Measurements from ENCODE around the gene SNRPD2. TPM values are rescaled to one million over a fixed set of nuclear protein-coding genes. Genes with fewer than 3 reads are reported as not detected.
A peak's percentile ranks its signal among the peaks of the same experiment; 100 is the strongest.

The SNRPD2 gene
- total RNA-seq, 1 experiment from 2014 or later: 631 TPM

GRCh38 chr19:45645068-45645630 is 46.6 kb downstream of the SNRPD2 start:
- Histone ChIP-seq H3K9me2 (replicated peaks; ENCODE audit: low read length) (no peaks in the 10 kb centered on the region), H3K4me1 (ENCODE audit: insufficient read depth, low read length) (peaks cover 19% of the 10 kb centered on the region), H3K9ac (ENCODE audit: low read length) (no peak overlapping the region), H3K27me3 (ENCODE audit: low read length) (no peaks in the 10 kb centered on the region), H3K9me3 (ENCODE audit: low read length) (no peaks in the 10 kb centered on the region), H3K79me2 (ENCODE audit: low read length) (no peaks in the 10 kb centered on the region), H3K4me2 (ENCODE audit: low read length) (no peak overlapping the region), H3F3A (ENCODE audit: low read length, unreplicated experiment) (peaks cover 4% of the 10 kb centered on the region), H3K27ac (ENCODE audit: low read length) (no peak overlapping the region), H2AFZ (ENCODE audit: low read length) (0 out of 2 replicates have a peak overlapping the region, but pooled peaks have one; percentile 84), H4K20me1 (ENCODE audit: low read length) (no peaks in the 10 kb centered on the region), H3K4me3 (ENCODE audit: low read length) (peak overlapping the region; percentile 63; the same call in 1 of the 2 replicates), H3K36me3 (ENCODE audit: low read depth, low read length) (no peaks in the 10 kb centered on the region)
- ChIA-PET CTCF (interaction anchor here (1.3 kb wide), 1 partner anchor 87 kb away, joined by 3 read pairs; no protein-coding TSS in a partner anchor), POLR2A (ENCODE audit: unreplicated experiment) (no interaction called here)
- BruUV-seq (replicated peaks): no TSS peak
- TF ChIP-seq CTCF (conservative IDR thresholded peaks at IDR 0.05; ENCODE audit: low read depth, low read length): no peak
- no peak for TF ChIP-seq EZH2phosphoT487 (IDR thresholded peaks at IDR 0.05; ENCODE audit: borderline replicate concordance, low read length)
- no peak for TF ChIP-seq EZH2 (IDR thresholded peaks at IDR 0.05; ENCODE audit: low read length, unreplicated experiment)
- intact Hi-C loops (cut with micrococcal nuclease): loop anchor here (10.0 kb wide), 2 partner anchors 60 to 150 kb away; partner anchors contain the start of genes OPA3, PPM1N and RTN2
- DNase-seq (no peak), ATAC-seq (no peak)

- Histone ChIP-seq H3K27ac (ENCODE audit: low read length) (no peak overlapping the region), H3F3A (ENCODE audit: low read length, unreplicated experiment) (peaks cover 4% of the 10 kb centered on the region), H3K4me2 (ENCODE audit: low read length) (peak overlapping the region; percentile 83), H3K9me3 (ENCODE audit: low read length) (no peaks in the 10 kb centered on the region), H3K4me3 (ENCODE audit: low read length) (peak overlapping the region; percentile 72; the same call in 1 of the 2 replicates), H3K36me3 (ENCODE audit: low read depth, low read length) (no peaks in the 10 kb centered on the region), H4K20me1 (ENCODE audit: low read length) (no peaks in the 10 kb centered on the region), H3K4me1 (ENCODE audit: insufficient read depth, low read length) (peaks cover 19% of the 10 kb centered on the region), H2AFZ (ENCODE audit: low read length) (peak overlapping the region; percentile 82), H3K9ac (ENCODE audit: low read length) (no peak overlapping the region), H3K9me2 (replicated peaks; ENCODE audit: low read length) (no peaks in the 10 kb centered on the region), H3K79me2 (ENCODE audit: low read length) (no peaks in the 10 kb centered on the region), H3K27me3 (ENCODE audit: low read length) (no peaks in the 10 kb centered on the region)
- ATAC-seq: no peak
- intact Hi-C loops (cut with micrococcal nuclease): loop anchor here (2.0 to 10.0 kb wide), 3 partner anchors 59 to 149 kb away; partner anchors contain the start of genes OPA3, PPM1N and RTN2
- no TSS peak for BruUV-seq (replicated peaks)
- TF ChIP-seq CTCF (conservative IDR thresholded peaks at IDR 0.05; ENCODE audit: low read depth, low read length) (no peak), EZH2 (IDR thresholded peaks at IDR 0.05; ENCODE audit: low read length, unreplicated experiment) (no peak), EZH2phosphoT487 (IDR thresholded peaks at IDR 0.05; ENCODE audit: borderline replicate concordance, low read length) (no peak)
- DNase-seq: no peak
- ChIA-PET POLR2A (ENCODE audit: unreplicated experiment) (no interaction called here), CTCF (interaction anchor here (1.2 kb wide), 1 partner anchor 33 kb away, joined by 4 read pairs; no protein-coding TSS in a partner anchor)
Measured at GRCh38 chr19:45643927-45644771, 47.6 kb downstream of the SNRPD2 start.

Measured in PC-3 (cell line).